HepG2 (cell line): ENCODE data around the gene TRIM10. TPM values are rescaled to one million over a fixed set of nuclear protein-coding genes. Genes with fewer than 3 reads are reported as not detected.

Source experiments
- ATAC-seq: fragments of 200-7000 bp; cut with Tn5 transposase; 3 replicates; pipeline ENCODE4 v1.9.1; 2020; ENCODE audit warnings: mild to moderate bottlenecking, moderate library complexity
- BruUV-seq: library from RNA; stranded (reverse); fragments of 400-500 nt; replicated peaks from 2 replicates; lab custom pipeline; 2021; lab: Mats Ljungman, UMichigan
- CTCF ChIA-PET: fragments of 300-600 bp; formaldehyde crosslinking; extraction: SDS; loops from one replicate; lab custom pipeline; 2021; ENCODE audit warnings: low total read pairs, inconsistent platforms, low intra/inter-chr PET ratio; lab: Yijun Ruan, JAX
- POLR2A ChIA-PET: fragments of 350-600 bp; sonication (Branson Sonifier 250); formaldehyde crosslinking; loops from one replicate; lab custom pipeline; 2020; ENCODE audit warnings: antibody characterized with exemption, inconsistent platforms; lab: Yijun Ruan, JAX
- DNase-seq: peaks from one replicate; pipeline ENCODE4 v3.0.0-alpha.2; 2015; ENCODE audit warnings: low spot score
- FAIRE-seq: peaks from 3 replicates; lab custom pipeline; 2011; peaks lifted over from hg19 to GRCh38; lab: Jason Lieb, UNC
- H2AFZ ChIP-seq: one replicate; pipeline ENCODE4 v1.6.1; 2011; ENCODE audit warnings: low read length, inconsistent platforms
- H3K27ac ChIP-seq: fragments of 300-600 bp; 3 replicates; pipeline ENCODE4 v1.8.0; 2011; ENCODE audit warnings: mixed run types, mild to moderate bottlenecking, mixed read lengths, low read length, inconsistent platforms; ENCODE audit not compliant: insufficient read depth; ENCODE audit errors: extremely low read length
- H3K27me3 ChIP-seq, 2 experiments: fragments of 200-600 bp in 1 of 2; 2 replicates in 1 of 2; 3 replicates in 1 of 2; pipeline versions ENCODE4 v1.6.0 to v1.8.0; 2011; ENCODE audit warnings: low read length in 2 of 2, mild to moderate bottlenecking in 2 of 2, moderate library complexity in 2 of 2, inconsistent platforms in 1 of 2; ENCODE audit not compliant: insufficient read depth in 2 of 2, control insufficient read depth in 1 of 2
- H3K36me3 ChIP-seq, 2 experiments: fragments of 200-600 bp in 1 of 2; replicated peaks in 1 of 2; 2 replicates in 1 of 2; 3 replicates in 1 of 2; pipeline versions ENCODE4 v1.5.1 to v1.8.0; 2011; ENCODE audit warnings: low read length in 2 of 2, inconsistent platforms in 1 of 2; ENCODE audit not compliant: insufficient read depth in 2 of 2, control insufficient read depth in 1 of 2
- H3K4me1 ChIP-seq: 2 replicates; pipeline ENCODE4 v1.5.1; 2012; ENCODE audit warnings: low read length, inconsistent platforms; ENCODE audit not compliant: insufficient read depth
- H3K4me2 ChIP-seq: 2 replicates; pipeline ENCODE4 v1.6.0; 2011; ENCODE audit warnings: low read depth, low read length, inconsistent platforms
- H3K4me3 ChIP-seq, 3 experiments: fragments of 200-600 bp in 1 of 3; sonication (generic), shearing (Covaris generic) in 1 of 3; replicated peaks in 1 of 3; 2 replicates each; pipeline ENCODE4 v1.5.1; 2011 to 2016; ENCODE audit warnings: low read length in 3 of 3, inconsistent platforms in 2 of 3, low read depth in 2 of 3, mild to moderate bottlenecking in 2 of 3, control low read depth in 1 of 3, mixed read lengths in 1 of 3; ENCODE audit not compliant: insufficient read depth in 1 of 3
- H3K79me2 ChIP-seq: one replicate; pipeline ENCODE4 v1.6.1; 2011; ENCODE audit warnings: low read length, inconsistent platforms; ENCODE audit not compliant: insufficient read depth
- H3K9ac ChIP-seq: 2 replicates; pipeline ENCODE4 v1.6.0; 2011; ENCODE audit warnings: mild to moderate bottlenecking, low read depth, low read length, inconsistent platforms; ENCODE audit not compliant: insufficient read depth
- H3K9me3 ChIP-seq: 2 replicates; pipeline ENCODE4 v1.5.1; 2012; ENCODE audit warnings: mild to moderate bottlenecking, low read length
- H4K20me1 ChIP-seq: 2 replicates; pipeline ENCODE4 v1.6.0; 2011; ENCODE audit warnings: inconsistent platforms, mild to moderate bottlenecking, low read length, moderate library complexity; ENCODE audit not compliant: insufficient read depth
- BRD4 ChIP-seq: sonication (generic); formaldehyde crosslinking; IDR thresholded peaks from 2 replicates; pipeline ENCODE4 v1.4.0; 2020; ENCODE audit warnings: missing genetic modification reagents
- ELF3 ChIP-seq: IDR thresholded peaks from 2 replicates; pipeline ENCODE4 v1.6.1; 2016; ENCODE audit warnings: missing genetic modification reagents, missing compliant biosample characterization
- ESRRA ChIP-seq: sonication (generic); formaldehyde crosslinking; IDR thresholded peaks from 2 replicates; pipeline ENCODE4 v1.5.1; 2020; ENCODE audit warnings: mild to moderate bottlenecking, low read depth, missing genetic modification reagents
- HNRNPK ChIP-seq: fragments of 200-400 bp; formaldehyde crosslinking; IDR thresholded peaks from 2 replicates; pipeline ENCODE4 v1.6.1; 2018; ENCODE audit warnings: low read length, low read depth, moderate library complexity, mild to moderate bottlenecking; ENCODE audit not compliant: poor library complexity, severe bottlenecking
- POGK ChIP-seq: sonication (generic); formaldehyde crosslinking; conservative IDR thresholded peaks from 2 replicates; pipeline ENCODE4 v1.8.0; 2022; ENCODE audit warnings: mild to moderate bottlenecking, moderate library complexity, missing genetic modification reagents
- POLR2AphosphoS5 ChIP-seq: IDR thresholded peaks from 2 replicates; pipeline ENCODE4 v1.6.1; 2012; ENCODE audit warnings: low read depth, low read length
- PRDM10 ChIP-seq: sonication (generic); formaldehyde crosslinking; IDR thresholded peaks from 2 replicates; pipeline ENCODE4 v1.4.0; 2020; ENCODE audit warnings: low read depth, missing genetic modification reagents
- PRPF4 ChIP-seq: fragments of 200-400 bp; formaldehyde crosslinking; IDR thresholded peaks from 2 replicates; pipeline ENCODE4 v1.6.1; 2016; ENCODE audit warnings: low read length, low read depth; ENCODE audit not compliant: poor library complexity, severe bottlenecking
- TCF12 ChIP-seq, 2 experiments: fragments of 450-650 bp in 1 of 2; sonication (generic) in 1 of 2; formaldehyde crosslinking in 1 of 2; IDR thresholded peaks; 2 replicates each; pipeline versions ENCODE4 v1.6.1 to v1.8.0; 2017 to 2022; ENCODE audit warnings: antibody characterized with exemption in 1 of 2, mild to moderate bottlenecking in 1 of 2, missing genetic modification reagents in 1 of 2, moderate library complexity in 1 of 2
- THAP8 ChIP-seq: sonication (generic); formaldehyde crosslinking; IDR thresholded peaks from 2 replicates; pipeline ENCODE4 v1.5.1; 2020; ENCODE audit warnings: missing genetic modification reagents, mild to moderate bottlenecking, borderline replicate concordance
- THYN1 ChIP-seq: sonication (generic); formaldehyde crosslinking; IDR thresholded peaks from 2 replicates; pipeline ENCODE4 v1.8.1; 2023; ENCODE audit warnings: low read depth, mild to moderate bottlenecking, moderate library complexity, missing genetic modification reagents, borderline replicate concordance
- ZC3H4 ChIP-seq: sonication (generic); formaldehyde crosslinking; IDR thresholded peaks from 2 replicates; pipeline ENCODE4 v1.4.0; 2020; ENCODE audit warnings: missing genetic modification reagents, borderline replicate concordance
- ZMYM2 ChIP-seq: sonication (generic); formaldehyde crosslinking; IDR thresholded peaks from 2 replicates; pipeline ENCODE4 v1.8.0; 2022; ENCODE audit warnings: mild to moderate bottlenecking, missing genetic modification reagents
- ZMYM3 ChIP-seq: sonication (generic); formaldehyde crosslinking; IDR thresholded peaks from 2 replicates; pipeline ENCODE4 v1.5.1; 2020; ENCODE audit warnings: mild to moderate bottlenecking, missing genetic modification reagents
- ZNF274 ChIP-seq: sonication (generic); formaldehyde crosslinking; IDR thresholded peaks from 2 replicates; pipeline ENCODE4 v1.5.1; 2020; ENCODE audit warnings: mild to moderate bottlenecking, missing genetic modification reagents
- ZNF550 ChIP-seq: sonication (generic); formaldehyde crosslinking; IDR thresholded peaks from 2 replicates; pipeline ENCODE4 v1.4.0; 2020; ENCODE audit warnings: mild to moderate bottlenecking, missing genetic modification reagents, borderline replicate concordance
- ZNF569 ChIP-seq: sonication (generic); formaldehyde crosslinking; IDR thresholded peaks from 2 replicates; pipeline ENCODE4 v1.5.0; 2020; ENCODE audit warnings: mild to moderate bottlenecking, missing genetic modification reagents, moderate library complexity, borderline replicate concordance
- ZNF607 ChIP-seq: sonication (generic); formaldehyde crosslinking; IDR thresholded peaks from 2 replicates; pipeline ENCODE4 v1.5.1; 2020; ENCODE audit warnings: missing genetic modification reagents, mild to moderate bottlenecking, borderline replicate concordance
- WGBS: methylation state at CpG from one replicate; pipeline ENCODE4 v1.1.6; 2017; ENCODE audit warnings: low lambda C conversion rate; 5-methylcytosine and 5-hydroxymethylcytosine counted together
- in situ Hi-C: cut with HindIII; loops from 2 replicates; pipeline ENCODE4 v1.10.0; 2017; ENCODE audit warnings: low pct_unique_long_range_greater_than_20kb; ENCODE audit not compliant: extremely low pct_ligation_motif_present
- intact Hi-C: fragments of 100-400 bp; cut with micrococcal nuclease; formaldehyde crosslinking; loops from one replicate; pipeline ENCODE4 v1.10.0; 2022; ENCODE audit not compliant: unreplicated experiment
- polyA plus RNA-seq, 8 experiments: library from polyadenylated mRNA; depleted of rRNA in 3 of 8; stranded (reverse) in 7 of 8; unstranded in 1 of 8; fragments of >200 nt; fragmentation: Illumina TruSeq in 4 of 8; extraction: Trizol in 4 of 8; gene quantifications; 2 replicates each; pipeline versions ENCODE4 v1.2.1 to v1.2.3, GENCODE V29; 2011 to 2016; ENCODE audit warnings: low read depth in 4 of 8, missing spikeins in 1 of 8, mixed read lengths in 1 of 8; ENCODE audit not compliant: insufficient read depth in 1 of 8
- total RNA-seq, 5 experiments: library from RNA; depleted of rRNA; stranded (reverse); fragments of >200 nt; fragmentation: Illumina TruSeq; extraction: Trizol; gene quantifications; 2 replicates each; pipeline ENCODE4 v1.2.3, GENCODE V29; 2016; ENCODE audit warnings: low read depth in 1 of 5

TRIM10 gene
- total and polyA plus RNA-seq, 2 of the 13 experiments (the other 11 are each of a cell fraction or from before 2014, with no cell fraction given) = 4.1 to 6.8 TPM

GRCh38 chr6:30111266-30111856, 49.6 kb downstream of the TRIM10 start:
- Histone ChIP-seq H3K79me2 (no peaks in the 10 kb centered on the region), H3K27ac (no peak overlapping the region), H3K4me3 (no peak overlapping the region), H3K9ac (no peak overlapping the region), H3K4me1 (peaks cover 27% of the 10 kb centered on the region), H3K9me3 (no peaks in the 10 kb centered on the region), H3K36me3 (no peaks in the 10 kb centered on the region), H3K27me3 (no peaks in the 10 kb centered on the region), H3K4me2 (no peak overlapping the region), H4K20me1 (no peaks in the 10 kb centered on the region), H2AFZ (no peak overlapping the region)
- ChIA-PET POLR2A (interaction anchor here (1.1 to 2.2 kb wide), 3 partner anchors 8 to 20 kb away, joined by 5 to 21 read pairs (median 13); no protein-coding TSS in a partner anchor), CTCF (no interaction called here)
- DNase-seq (no peak), FAIRE-seq (no peak), ATAC-seq (no peak)
- 78% methylated on average over 27 of the region's 27 CpGs for WGBS
- in situ Hi-C loops (no loop called here), intact Hi-C loops (no loop called here)
- no TSS peak for BruUV-seq
- TF ChIP-seq PRPF4 (no peak), ZNF607 (CRISPR knock-in tag) (no peak), ZMYM3 (CRISPR knock-in tag) (no peak), POLR2AphosphoS5 (no peak), PRDM10 (CRISPR knock-in tag) (no peak), TCF12 (IDR thresholded peaks at IDR 0.05) (no peak), TCF12 (CRISPR knock-in tag; IDR thresholded peaks at IDR 0.05) (no peak), HNRNPK (no peak), ELF3 (CRISPR knock-in tag) (no peak), ZNF550 (CRISPR knock-in tag) (no peak), BRD4 (CRISPR knock-in tag) (no peak), THAP8 (CRISPR knock-in tag) (no peak), ZNF274 (CRISPR knock-in tag) (no peak), ZNF569 (no peak), ZC3H4 (CRISPR knock-in tag) (no peak), THYN1 (CRISPR knock-in tag) (no peak), ZMYM2 (no peak), POGK (CRISPR knock-in tag) (no peak), ESRRA (no peak)
